Caco-2 (cell line): ENCODE data around the gene ZNF518A. TPM values are rescaled to one million over a fixed set of nuclear protein-coding genes. Genes with fewer than 3 reads are reported as not detected.

Experiments
- BruUV-seq: library from RNA; stranded (reverse); fragments of 400-500 nt; replicated peaks from 2 replicates; lab custom pipeline; 2021; lab: Mats Ljungman, UMichigan
- CTCF ChIA-PET: fragments of 300-600 bp; sonication (Branson Sonifier 250); formaldehyde crosslinking; loops from one replicate; lab custom pipeline; 2022; ENCODE audit warnings: antibody characterized with exemption; lab: Charles Lee
- POLR2A ChIA-PET: fragments of 300-600 bp; sonication (Branson Sonifier 250); formaldehyde crosslinking; loops from one replicate; lab custom pipeline; 2022; ENCODE audit warnings: antibody characterized with exemption; lab: Charles Lee
- DNase-seq, 2 experiments: peaks; one replicate each; pipeline versions ENCODE4 v3.0.0 to v3.0.0-alpha.2; 2020 to 2022
- H3K27me3 ChIP-seq: replicated peaks from 2 replicates; pipeline ENCODE4 v1.6.0; 2011; ENCODE audit warnings: low read length; ENCODE audit not compliant: control insufficient read depth, insufficient read depth
- H3K36me3 ChIP-seq: 2 replicates; pipeline ENCODE4 v1.5.1; 2011; ENCODE audit warnings: low read length; ENCODE audit not compliant: control insufficient read depth, insufficient read depth
- H3K4me1 ChIP-seq: fragments of 250-450 bp; sonication (Bioruptor Pico); 2 replicates; pipeline ENCODE4 v1.5.1; 2020; ENCODE audit warnings: mild to moderate bottlenecking
- H3K4me3 ChIP-seq: 2 replicates; pipeline ENCODE4 v1.5.1; 2011; ENCODE audit warnings: low read depth, mild to moderate bottlenecking, control low read depth, low read length
- H3K9me3 ChIP-seq: fragments of 250-450 bp; sonication (Bioruptor Pico); 2 replicates; pipeline ENCODE4 v1.5.1; 2020; ENCODE audit warnings: mild to moderate bottlenecking, moderate library complexity
- H3K27ac Mint-ChIP-seq: one replicate; pipeline ENCODE4 v1.8.0; 2022; ENCODE audit warnings: mixed read lengths; ENCODE audit not compliant: unreplicated experiment
- H3K27me3 Mint-ChIP-seq: one replicate; pipeline ENCODE4 v1.8.0; 2022; ENCODE audit warnings: mixed read lengths; ENCODE audit not compliant: insufficient read depth, unreplicated experiment
- H3K36me3 Mint-ChIP-seq: one replicate; pipeline ENCODE4 v1.8.0; 2022; ENCODE audit warnings: mild to moderate bottlenecking, mixed read lengths; ENCODE audit not compliant: insufficient read depth, unreplicated experiment
- H3K4me1 Mint-ChIP-seq: one replicate; pipeline ENCODE4 v1.8.0; 2022; ENCODE audit warnings: low read depth, mixed read lengths; ENCODE audit not compliant: unreplicated experiment
- H3K4me3 Mint-ChIP-seq: one replicate; pipeline ENCODE4 v1.8.0; 2022; ENCODE audit warnings: mild to moderate bottlenecking, moderate library complexity, mixed read lengths; ENCODE audit not compliant: unreplicated experiment
- H3K9me3 Mint-ChIP-seq: one replicate; pipeline ENCODE4 v1.8.0; 2022; ENCODE audit warnings: mixed read lengths; ENCODE audit not compliant: unreplicated experiment
- CTCF ChIP-seq, 2 experiments: fragments of 200-600 bp in 1 of 2; IDR thresholded peaks; 1 replicate in 1 of 2; 2 replicates in 1 of 2; pipeline versions ENCODE4 v1.5.1 to v1.8.0; 2011 to 2022; ENCODE audit warnings: antibody characterized with exemption in 1 of 2, control low read depth in 1 of 2, inconsistent platforms in 1 of 2, low read depth in 1 of 2, low read length in 1 of 2, mild to moderate bottlenecking in 1 of 2, moderate library complexity in 1 of 2; ENCODE audit not compliant: insufficient read depth in 1 of 2, severe bottlenecking in 1 of 2, unreplicated experiment in 1 of 2
- intact Hi-C: fragments of 100-400 bp; cut with micrococcal nuclease; formaldehyde crosslinking; loops from one replicate; pipeline ENCODE4 v1.10.0; 2022; ENCODE audit not compliant: unreplicated experiment
- total RNA-seq: library from RNA; stranded (reverse); gene quantifications from 2 replicates; pipeline ENCODE4 v1.2.3, GENCODE V29; 2022

Gene ZNF518A
- total RNA-seq, 1 experiment from 2014 or later: 47.2 TPM

- H3K9me3 Mint-ChIP-seq: no peaks in the 10 kb centered on the region
- Histone ChIP-seq H3K4me1 (peaks cover 14% of the 10 kb centered on the region), H3K9me3 (no peaks in the 10 kb centered on the region), H3K36me3 (no peaks in the 10 kb centered on the region), H3K27me3 (peaks cover 2% of the 10 kb centered on the region; the same call in 1 of the 2 replicates), H3K4me3 (no peak overlapping the region)
- BruUV-seq: no TSS peak
- DNase-seq: no peak
- H3K4me1 Mint-ChIP-seq: no peaks in the 10 kb centered on the region
- ChIA-PET CTCF (no interaction called here), POLR2A (no interaction called here)
- no peak overlapping the region for H3K4me3 Mint-ChIP-seq
- H3K27me3 Mint-ChIP-seq: peaks cover 31% of the 10 kb centered on the region
- intact Hi-C loops: no loop called here
- no peak for TF ChIP-seq CTCF (IDR thresholded peaks at IDR 0.05; ENCODE audit: insufficient read depth in 1 of 2, low read depth in 1 of 2, low read length in 1 of 2, severe bottlenecking in 1 of 2, unreplicated experiment in 1 of 2)
- H3K36me3 Mint-ChIP-seq: peaks cover 3% of the 10 kb centered on the region
- H3K27ac Mint-ChIP-seq: no peak overlapping the region
These were observed 33.1 kb upstream of the ZNF518A start for GRCh38 chr10:96096958-96097357.

GRCh38 chr10:96097865-96098264, 32.2 kb upstream of the ZNF518A start:
- intact Hi-C loops: no loop called here
- Mint-ChIP-seq H3K27ac (no peak overlapping the region), H3K9me3 (no peaks in the 10 kb centered on the region), H3K4me1 (no peaks in the 10 kb centered on the region), H3K4me3 (no peak overlapping the region), H3K27me3 (peaks cover 29% of the 10 kb centered on the region), H3K36me3 (no peaks in the 10 kb centered on the region)
- H3K36me3 ChIP-seq: no peaks in the 10 kb centered on the region
- POLR2A ChIA-PET: no interaction called here
- no peak for TF ChIP-seq CTCF (IDR thresholded peaks at IDR 0.05; ENCODE audit: insufficient read depth in 1 of 2, low read depth in 1 of 2, low read length in 1 of 2, severe bottlenecking in 1 of 2, unreplicated experiment in 1 of 2)
- CTCF ChIA-PET: no interaction called here
- no TSS peak for BruUV-seq
- peaks cover 14% of the 10 kb centered on the region for H3K4me1 ChIP-seq
- H3K9me3 ChIP-seq: no peaks in the 10 kb centered on the region
- no peak for DNase-seq
- H3K27me3 ChIP-seq: peaks cover 2% of the 10 kb centered on the region; the same call in 1 of the 2 replicates
- no peak overlapping the region for H3K4me3 ChIP-seq

- Histone ChIP-seq H3K36me3 (no peaks in the 10 kb centered on the region), H3K27me3 (no peaks in the 10 kb centered on the region), H3K4me1 (no peaks in the 10 kb centered on the region), H3K4me3 (no peak overlapping the region), H3K9me3 (peaks cover 6% of the 10 kb centered on the region; the same call in 1 of the 2 replicates)
- DNase-seq: no peak
- Mint-ChIP-seq H3K27ac (no peak overlapping the region), H3K9me3 (no peaks in the 10 kb centered on the region), H3K27me3 (peaks cover 37% of the 10 kb centered on the region), H3K4me1 (no peaks in the 10 kb centered on the region), H3K36me3 (no peaks in the 10 kb centered on the region), H3K4me3 (no peak overlapping the region)
- BruUV-seq: no TSS peak
- ChIA-PET CTCF (interaction anchor here (0.6 kb wide), 1 partner anchor 122 kb away, joined by 4 read pairs; no protein-coding TSS in a partner anchor), POLR2A (no interaction called here)
- no peak for TF ChIP-seq CTCF (IDR thresholded peaks at IDR 0.05; ENCODE audit: insufficient read depth in 1 of 2, low read depth in 1 of 2, low read length in 1 of 2, severe bottlenecking in 1 of 2, unreplicated experiment in 1 of 2)
- intact Hi-C loops: no loop called here
These were observed 22.5 kb upstream of the ZNF518A start for GRCh38 chr10:96107623-96108038.
